DND-41 (cell line): Measurements from ENCODE around the gene SMG7.

Experiments
- CTCF ChIP-seq: IDR thresholded peaks from 2 replicates; pipeline ENCODE4 v1.5.1; 2012; ENCODE audit warnings: borderline replicate concordance, low read length, moderate library complexity, mild to moderate bottlenecking; ENCODE audit not compliant: poor library complexity, severe bottlenecking; ENCODE audit errors: extremely low read depth
- EZH2 ChIP-seq: IDR thresholded peaks from 3 replicates; pipeline ENCODE4 v1.6.1; 2012; ENCODE audit warnings: borderline replicate concordance, low read depth, mild to moderate bottlenecking, moderate library complexity, low read length, inconsistent platforms; ENCODE audit not compliant: severe bottlenecking

- no peak for TF ChIP-seq CTCF
- TF ChIP-seq EZH2: no peak
These were observed 65.1 kb downstream of the SMG7 start for GRCh38 chr1:183537405-183537804.
